HG03066 (cell line): ENCODE data around the gene NLRP6.
A peak's percentile ranks its signal among the peaks of the same experiment; 100 is the strongest.
"Not testable (repeated sequence)": the region's sequence is repeated elsewhere in the genome, so short reads cannot be mapped to it uniquely, and the experiment has no call there.

Source experiments
- ATAC-seq: cut with Tn5 transposase; IDR thresholded peaks from one replicate; pipeline ENCODE4 v1.9.1; 2021; ENCODE audit warnings: low read depth; ENCODE audit not compliant: unreplicated experiment

NLRP6 gene

GRCh38 chr11:317668-318404 is 39.6 kb downstream of the NLRP6 start:
- ATAC-seq: not testable (repeated sequence)

- ATAC-seq: not testable (repeated sequence)
Observed at GRCh38 chr11:318405-319120, 40.4 kb downstream of the NLRP6 start.

- ATAC-seq: not testable (repeated sequence)
Observed at GRCh38 chr11:319121-319887, 41.1 kb downstream of the NLRP6 start.

- not testable (repeated sequence) for ATAC-seq
Observed at GRCh38 chr11:319888-320273, 41.7 kb downstream of the NLRP6 start.

GRCh38 chr11:324156-324555 is 45.9 kb downstream of the NLRP6 start:
- ATAC-seq: no peak

- not testable (repeated sequence) for ATAC-seq
Observed at GRCh38 chr11:324593-325517, 46.6 kb downstream of the NLRP6 start.

- no peak for ATAC-seq
Observed at GRCh38 chr11:325796-326591, 47.8 kb downstream of the NLRP6 start.

GRCh38 chr11:326592-326841 is 48.3 kb downstream of the NLRP6 start:
- ATAC-seq: no peak

- ATAC-seq: peak; percentile 59
Observed at GRCh38 chr11:326842-327580, 48.8 kb downstream of the NLRP6 start.

- ATAC-seq: no peak
Observed at GRCh38 chr11:327581-327923, 49.3 kb downstream of the NLRP6 start.

GRCh38 chr11:328012-328411 is 49.8 kb downstream of the NLRP6 start:
- no peak for ATAC-seq

GRCh38 chr11:328516-329100 is 50.4 kb downstream of the NLRP6 start:
- not testable (repeated sequence) for ATAC-seq

- ATAC-seq: no peak
Observed at GRCh38 chr11:329886-330253, 51.7 kb downstream of the NLRP6 start.

- ATAC-seq: no peak
Observed at GRCh38 chr11:330307-330693, 52.1 kb downstream of the NLRP6 start.

- ATAC-seq: no peak
Observed at GRCh38 chr11:330694-331357, 52.6 kb downstream of the NLRP6 start.

GRCh38 chr11:331358-332060 is 53.3 kb downstream of the NLRP6 start:
- no peak for ATAC-seq

GRCh38 chr11:332651-333480 is 54.7 kb downstream of the NLRP6 start:
- ATAC-seq: no peak
